ENCODE results near the gene PKM.

Gene PKM

DNA sequence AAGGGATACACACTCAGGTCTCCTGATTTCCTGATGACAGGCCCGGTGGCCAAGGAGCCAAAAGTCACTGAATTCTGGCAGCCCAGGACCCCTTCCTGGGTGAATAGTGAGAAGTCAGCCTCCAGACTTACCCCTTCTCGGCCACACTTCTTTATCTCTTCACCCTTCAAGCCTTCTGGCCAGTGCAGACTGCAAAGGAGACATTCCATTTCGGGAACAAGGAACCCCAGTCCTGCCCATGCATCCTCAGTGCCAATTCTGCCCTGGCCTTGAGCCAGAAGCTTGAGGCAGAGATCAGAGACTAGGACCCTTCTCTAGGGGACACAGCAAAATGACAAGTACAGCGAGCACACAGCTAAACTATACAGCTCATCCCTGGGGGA, 62.2 kb downstream of the PKM start:
- Histone ChIP-seq H4K20me1 (ENCODE audit: insufficient read depth) (no peaks in the 10 kb centered on the region), H3K4me3 (IDR thresholded peaks at IDR 0.05; ENCODE audit: insufficient read depth, low read depth, low read length) (no peak overlapping the region), H3K4me2 (no peak overlapping the region), H2AFZ (ENCODE audit: low read depth) (no peak overlapping the region), H3K27me3 (ENCODE audit: insufficient read depth, low read depth) (no peaks in the 10 kb centered on the region), H3K27ac (no peak overlapping the region), H3K79me2 (ENCODE audit: insufficient read depth, low read depth) (no peaks in the 10 kb centered on the region), H3K9ac (no peak overlapping the region), H3K4me1 (ENCODE audit: low read depth, poor library complexity, severe bottlenecking) (no peaks in the 10 kb centered on the region), H3K36me3 (ENCODE audit: insufficient read depth) (no peaks in the 10 kb centered on the region)
- TF ChIP-seq, protein P1, sequence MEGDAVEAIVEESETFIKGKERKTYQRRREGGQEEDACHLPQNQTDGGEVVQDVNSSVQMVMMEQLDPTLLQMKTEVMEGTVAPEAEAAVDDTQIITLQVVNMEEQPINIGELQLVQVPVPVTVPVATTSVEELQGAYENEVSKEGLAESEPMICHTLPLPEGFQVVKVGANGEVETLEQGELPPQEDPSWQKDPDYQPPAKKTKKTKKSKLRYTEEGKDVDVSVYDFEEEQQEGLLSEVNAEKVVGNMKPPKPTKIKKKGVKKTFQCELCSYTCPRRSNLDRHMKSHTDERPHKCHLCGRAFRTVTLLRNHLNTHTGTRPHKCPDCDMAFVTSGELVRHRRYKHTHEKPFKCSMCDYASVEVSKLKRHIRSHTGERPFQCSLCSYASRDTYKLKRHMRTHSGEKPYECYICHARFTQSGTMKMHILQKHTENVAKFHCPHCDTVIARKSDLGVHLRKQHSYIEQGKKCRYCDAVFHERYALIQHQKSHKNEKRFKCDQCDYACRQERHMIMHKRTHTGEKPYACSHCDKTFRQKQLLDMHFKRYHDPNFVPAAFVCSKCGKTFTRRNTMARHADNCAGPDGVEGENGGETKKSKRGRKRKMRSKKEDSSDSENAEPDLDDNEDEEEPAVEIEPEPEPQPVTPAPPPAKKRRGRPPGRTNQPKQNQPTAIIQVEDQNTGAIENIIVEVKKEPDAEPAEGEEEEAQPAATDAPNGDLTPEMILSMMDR (conservative IDR thresholded peaks at IDR 0.05; ENCODE audit: low read depth, low read length) = no peak

DNA sequence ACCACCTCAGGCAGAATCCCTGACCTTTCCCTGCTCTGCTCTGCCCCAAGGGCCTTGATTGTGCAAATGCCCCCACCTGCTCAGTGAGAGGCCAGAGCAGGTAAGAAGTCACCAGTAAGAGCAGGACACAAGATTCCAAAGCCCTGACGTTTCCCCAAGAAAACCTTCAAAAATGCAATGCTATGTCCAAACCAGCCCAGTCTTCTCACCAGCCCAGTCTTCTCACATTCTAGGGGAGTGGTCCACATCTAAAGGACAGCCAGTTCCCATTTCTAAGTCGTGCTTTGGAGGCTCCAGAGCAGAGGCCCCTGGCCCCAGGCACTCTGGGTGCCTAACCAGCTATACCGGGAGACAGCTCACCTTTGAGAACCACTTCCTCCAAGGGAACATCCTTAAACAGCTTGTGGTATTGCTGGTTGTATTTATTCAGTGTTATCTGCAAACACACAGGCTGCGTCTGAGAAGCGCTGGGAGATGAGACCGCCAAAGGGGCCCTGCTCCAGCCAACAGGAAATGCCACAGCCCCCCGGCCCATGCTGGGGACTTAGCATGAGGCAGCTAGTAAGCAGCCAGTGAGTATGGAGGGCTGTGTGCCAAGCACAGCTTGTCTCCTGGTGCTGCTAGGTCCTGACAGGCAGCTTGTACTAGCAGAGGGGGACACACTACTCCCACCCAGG, 62.7 kb downstream of the PKM start:
- Histone ChIP-seq H4K20me1 (ENCODE audit: insufficient read depth) (no peaks in the 10 kb centered on the region), H3K79me2 (ENCODE audit: insufficient read depth, low read depth) (no peaks in the 10 kb centered on the region), H3K4me2 (no peak overlapping the region), H3K27me3 (ENCODE audit: insufficient read depth, low read depth) (no peaks in the 10 kb centered on the region), H3K4me3 (IDR thresholded peaks at IDR 0.05; ENCODE audit: insufficient read depth, low read depth, low read length) (no peak overlapping the region), H3K27ac (no peak overlapping the region), H3K4me1 (ENCODE audit: low read depth, poor library complexity, severe bottlenecking) (no peaks in the 10 kb centered on the region), H2AFZ (ENCODE audit: low read depth) (no peak overlapping the region), H3K9ac (no peak overlapping the region), H3K36me3 (ENCODE audit: insufficient read depth) (no peaks in the 10 kb centered on the region)
- TF ChIP-seq, protein P1 (conservative IDR thresholded peaks at IDR 0.05; ENCODE audit: low read depth, low read length) = no peak

DNA sequence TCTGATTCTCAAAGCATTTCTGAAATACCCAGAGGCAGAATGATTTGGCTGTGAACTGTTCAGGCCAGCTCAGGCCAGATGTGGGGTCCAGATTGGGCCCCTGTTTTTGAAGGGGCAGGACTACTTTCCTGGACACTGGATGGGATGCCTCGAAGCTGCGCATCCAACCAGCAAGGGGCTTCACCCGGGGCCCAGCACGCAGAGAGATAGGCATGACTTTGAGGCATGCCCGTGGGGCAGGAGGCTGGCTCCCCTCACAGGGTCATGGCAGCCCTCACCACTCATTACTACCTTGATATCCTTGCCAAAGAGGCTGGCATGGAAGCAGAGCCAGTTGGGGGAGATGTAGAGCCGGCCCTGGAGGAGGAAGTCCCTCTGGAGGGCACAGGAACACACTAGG, 63.5 kb downstream of the PKM start:
- Histone ChIP-seq H3K27me3 (ENCODE audit: insufficient read depth, low read depth) (no peaks in the 10 kb centered on the region), H3K36me3 (ENCODE audit: insufficient read depth) (no peaks in the 10 kb centered on the region), H3K27ac (no peak overlapping the region), H3K79me2 (ENCODE audit: insufficient read depth, low read depth) (no peaks in the 10 kb centered on the region), H3K4me2 (no peak overlapping the region), H2AFZ (ENCODE audit: low read depth) (no peak overlapping the region), H3K4me1 (ENCODE audit: low read depth, poor library complexity, severe bottlenecking) (no peaks in the 10 kb centered on the region), H3K9ac (no peak overlapping the region), H3K4me3 (IDR thresholded peaks at IDR 0.05; ENCODE audit: insufficient read depth, low read depth, low read length) (no peak overlapping the region), H4K20me1 (ENCODE audit: insufficient read depth) (no peaks in the 10 kb centered on the region)
- TF ChIP-seq, protein P1 (conservative IDR thresholded peaks at IDR 0.05; ENCODE audit: low read depth, low read length) = no peak

DNA sequence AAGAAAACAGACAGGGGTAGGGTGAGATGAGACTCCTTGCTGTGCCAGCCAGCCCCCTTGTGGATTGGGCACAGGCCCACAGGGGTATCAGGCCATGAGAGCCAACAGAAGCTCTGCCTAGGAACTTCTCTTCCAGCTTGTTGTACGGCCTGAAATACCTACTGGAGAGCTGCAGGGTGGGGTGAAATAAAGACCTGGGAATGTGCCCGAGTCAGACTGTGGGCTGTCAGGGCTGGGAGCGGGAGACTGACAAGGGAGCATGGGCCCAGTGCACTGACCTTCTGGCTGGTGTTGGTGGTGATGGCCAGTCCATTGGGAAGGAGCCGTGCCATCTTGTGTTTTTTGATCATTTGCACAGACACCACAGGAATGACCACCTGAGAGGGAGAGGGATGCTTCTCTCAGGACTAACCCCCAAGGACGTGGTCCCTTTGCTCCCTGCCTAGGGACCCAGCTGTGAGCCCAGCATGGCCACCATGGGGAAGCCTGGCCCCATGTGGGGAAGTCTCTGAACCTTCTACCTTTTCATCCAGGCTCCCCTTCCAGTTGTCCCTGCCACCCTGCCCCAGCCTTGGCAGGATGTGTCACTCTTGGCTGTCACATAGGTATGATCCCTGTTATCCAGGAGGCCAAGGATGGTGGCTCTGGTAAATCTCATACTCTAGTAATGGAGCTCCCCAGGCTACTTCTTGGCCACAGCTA, 64.1 kb downstream of the PKM start:
- Histone ChIP-seq H3K36me3 (ENCODE audit: insufficient read depth) (no peaks in the 10 kb centered on the region), H3K79me2 (ENCODE audit: insufficient read depth, low read depth) (no peaks in the 10 kb centered on the region), H3K4me1 (ENCODE audit: low read depth, poor library complexity, severe bottlenecking) (no peaks in the 10 kb centered on the region), H4K20me1 (ENCODE audit: insufficient read depth) (no peaks in the 10 kb centered on the region), H3K9ac (no peak overlapping the region), H2AFZ (ENCODE audit: low read depth) (no peak overlapping the region), H3K4me2 (no peak overlapping the region), H3K27me3 (ENCODE audit: insufficient read depth, low read depth) (no peaks in the 10 kb centered on the region), H3K27ac (no peak overlapping the region), H3K4me3 (IDR thresholded peaks at IDR 0.05; ENCODE audit: insufficient read depth, low read depth, low read length) (no peak overlapping the region)
- TF ChIP-seq, protein P1 (conservative IDR thresholded peaks at IDR 0.05; ENCODE audit: low read depth, low read length) = no peak

Data from KMS-11 (cell line).